ENCODE measurements around the gene HENMT1.

DNA sequence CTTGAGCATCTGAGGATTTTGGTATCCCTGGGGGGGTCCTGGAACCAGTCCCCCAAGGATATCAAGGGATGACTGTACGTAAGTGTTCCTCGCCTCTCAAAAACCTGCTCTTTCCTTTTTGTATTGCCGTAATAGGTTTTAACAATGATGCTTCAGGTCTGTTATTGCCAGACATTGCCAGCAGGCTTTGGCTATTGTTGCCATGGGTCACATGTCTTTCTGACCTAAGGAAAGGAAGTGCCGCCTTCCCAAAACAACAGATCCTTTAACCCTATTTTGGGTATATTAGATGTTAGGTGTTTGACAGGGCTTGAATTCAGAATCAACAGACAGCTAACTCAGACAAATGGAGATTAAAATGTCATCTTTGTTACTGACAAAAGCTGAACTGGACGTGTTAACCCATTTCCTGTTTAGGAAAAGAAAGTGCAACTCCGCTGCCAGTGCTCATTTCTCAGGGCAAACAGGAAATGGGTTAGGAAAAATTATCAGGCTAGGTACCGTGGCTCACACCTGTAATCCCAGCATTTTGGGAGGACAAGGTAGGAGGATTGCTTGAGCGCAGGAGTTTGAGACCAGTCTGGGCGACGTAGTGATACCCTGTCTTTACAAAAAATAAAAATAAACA, 18.8 kb upstream of the HENMT1 start:
- TF ChIP-seq SP1 (IDR thresholded peaks at IDR 0.05; ENCODE audit: low read depth) (no peak), YY1 (IDR thresholded peaks at IDR 0.05; ENCODE audit: extremely low read depth, insufficient replicate concordance, low read depth, low read length) (no peak), SRF (IDR thresholded peaks at IDR 0.05; ENCODE audit: low read depth) (no peak), EZH2 (IDR thresholded peaks at IDR 0.05) (no peak)
- TF ChIP-seq, protein P1, sequence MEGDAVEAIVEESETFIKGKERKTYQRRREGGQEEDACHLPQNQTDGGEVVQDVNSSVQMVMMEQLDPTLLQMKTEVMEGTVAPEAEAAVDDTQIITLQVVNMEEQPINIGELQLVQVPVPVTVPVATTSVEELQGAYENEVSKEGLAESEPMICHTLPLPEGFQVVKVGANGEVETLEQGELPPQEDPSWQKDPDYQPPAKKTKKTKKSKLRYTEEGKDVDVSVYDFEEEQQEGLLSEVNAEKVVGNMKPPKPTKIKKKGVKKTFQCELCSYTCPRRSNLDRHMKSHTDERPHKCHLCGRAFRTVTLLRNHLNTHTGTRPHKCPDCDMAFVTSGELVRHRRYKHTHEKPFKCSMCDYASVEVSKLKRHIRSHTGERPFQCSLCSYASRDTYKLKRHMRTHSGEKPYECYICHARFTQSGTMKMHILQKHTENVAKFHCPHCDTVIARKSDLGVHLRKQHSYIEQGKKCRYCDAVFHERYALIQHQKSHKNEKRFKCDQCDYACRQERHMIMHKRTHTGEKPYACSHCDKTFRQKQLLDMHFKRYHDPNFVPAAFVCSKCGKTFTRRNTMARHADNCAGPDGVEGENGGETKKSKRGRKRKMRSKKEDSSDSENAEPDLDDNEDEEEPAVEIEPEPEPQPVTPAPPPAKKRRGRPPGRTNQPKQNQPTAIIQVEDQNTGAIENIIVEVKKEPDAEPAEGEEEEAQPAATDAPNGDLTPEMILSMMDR (IDR thresholded peaks at IDR 0.05 in 2 of 3, conservative IDR thresholded peaks at IDR 0.05 in 1 of 3; ENCODE audit: borderline replicate concordance in 1 of 3, insufficient read depth in 1 of 3, low read depth in 2 of 3, low read length in 2 of 3) = no peak
